HG03521 (cell line): ENCODE data around the gene IQGAP3.
A peak's percentile ranks its signal among the peaks of the same experiment; 100 is the strongest.

Experiments
- ATAC-seq: cut with Tn5 transposase; IDR thresholded peaks from one replicate; pipeline ENCODE4 v1.9.1; 2021; ENCODE audit warnings: mild to moderate bottlenecking, moderate library complexity; ENCODE audit not compliant: unreplicated experiment

The IQGAP3 gene

GRCh38 chr1:156486421-156487344 is 85.7 kb downstream of the IQGAP3 start:
- no peak for ATAC-seq

GRCh38 chr1:156485984-156486383 is 86.4 kb downstream of the IQGAP3 start:
- no peak for ATAC-seq

GRCh38 chr1:156484480-156485058 is 87.8 kb downstream of the IQGAP3 start:
- no peak for ATAC-seq

DNA sequence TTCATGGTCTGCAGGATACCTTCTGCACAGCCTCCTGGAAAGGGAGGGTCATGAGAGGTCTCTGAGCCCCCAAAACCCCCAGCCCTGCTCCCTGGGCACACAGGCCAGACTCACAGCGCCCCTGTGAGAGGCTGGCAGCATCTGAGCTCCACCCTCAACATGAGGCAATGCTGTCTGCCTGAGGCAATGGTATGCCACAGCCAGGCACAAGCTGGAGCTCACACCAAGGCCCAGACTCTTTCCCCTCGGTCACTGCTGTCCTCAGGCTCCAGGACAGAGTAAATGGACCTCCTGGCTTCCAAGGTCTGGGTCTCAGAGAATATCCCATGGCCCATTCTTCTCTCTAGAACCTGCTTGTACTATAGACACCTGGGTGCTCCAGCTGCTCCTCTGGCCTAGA is 89.0 kb downstream of the IQGAP3 start:
- ATAC-seq, result no peak

- no peak for ATAC-seq
These were observed 90.1 kb downstream of the IQGAP3 start for GRCh38 chr1:156482276-156482675.

DNA sequence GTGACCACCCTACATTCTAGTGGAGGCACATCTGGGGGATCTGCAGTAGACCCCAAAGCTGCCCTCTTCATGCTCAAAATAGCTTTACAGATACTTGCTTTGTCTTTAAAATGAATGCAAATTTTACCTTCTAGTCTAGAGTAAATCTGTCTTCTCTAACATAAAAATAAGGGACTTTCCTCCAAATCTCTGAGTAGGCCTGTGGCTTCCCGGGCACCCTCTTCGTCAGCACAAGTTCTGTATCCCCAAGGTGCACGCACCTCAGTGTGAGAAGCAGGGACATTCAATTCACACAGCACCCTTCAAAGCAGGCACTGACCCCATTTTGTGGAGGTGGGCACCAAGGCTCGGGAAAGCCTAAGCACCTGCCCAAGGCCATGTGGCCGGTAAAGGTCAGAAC is 90.8 kb downstream of the IQGAP3 start:
- no peak for ATAC-seq

DNA sequence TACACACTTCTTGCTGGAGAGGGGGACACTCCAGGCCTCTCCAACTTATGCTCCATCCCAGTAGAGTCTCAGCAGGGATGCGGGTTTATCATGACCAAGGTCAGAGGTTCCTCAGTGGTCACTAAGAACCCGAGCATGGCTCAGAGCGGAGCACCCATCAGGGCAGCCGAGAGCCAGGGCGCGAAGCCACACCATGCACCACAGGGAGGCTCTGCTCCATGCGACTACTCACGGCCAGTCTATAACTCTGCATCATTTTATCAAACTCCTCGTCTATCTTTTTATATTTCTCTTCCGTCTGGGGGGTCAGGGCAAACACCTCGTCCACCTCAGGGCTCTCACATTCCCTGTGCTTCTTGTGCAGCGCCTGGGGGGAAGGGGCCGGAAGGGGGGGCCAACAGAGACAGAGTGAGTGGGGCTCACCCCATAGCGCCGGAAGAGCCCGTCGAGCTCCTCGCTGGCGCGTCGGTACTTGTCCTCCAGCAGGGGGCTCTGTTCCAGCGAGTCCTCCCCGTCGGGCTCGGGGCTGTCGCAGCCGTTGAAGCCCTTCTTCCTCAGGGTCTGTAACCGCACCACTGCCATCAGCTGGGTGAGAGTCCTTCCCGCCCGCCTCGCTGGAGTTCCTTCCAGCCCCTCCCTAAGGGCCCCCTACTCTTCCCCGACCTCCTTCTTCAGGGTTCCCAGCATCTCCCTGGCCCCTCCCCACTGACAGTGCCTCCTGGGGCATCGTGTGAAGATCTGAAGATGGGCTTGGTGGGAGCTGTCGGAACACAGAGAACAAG is 91.8 kb downstream of the IQGAP3 start:
- ATAC-seq, result peak; percentile 54

DNA sequence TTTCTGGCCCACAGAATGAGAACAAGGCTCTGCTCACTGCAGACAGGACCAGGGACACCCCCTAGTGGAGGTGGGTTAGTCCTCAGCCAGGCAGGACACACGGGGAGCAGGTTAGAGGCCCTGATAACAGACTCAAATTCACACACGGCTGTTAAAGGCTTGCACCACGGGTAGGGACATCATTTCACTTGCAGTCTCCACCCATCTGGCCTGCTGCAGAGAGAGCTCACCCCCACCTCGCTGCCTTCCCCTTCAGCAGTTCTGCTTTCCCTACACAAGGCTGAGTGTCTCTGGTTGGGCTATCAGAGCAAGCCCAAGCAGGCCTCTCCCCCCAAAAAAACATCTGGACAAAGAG is 92.4 kb downstream of the IQGAP3 start:
- ATAC-seq, result no peak

DNA sequence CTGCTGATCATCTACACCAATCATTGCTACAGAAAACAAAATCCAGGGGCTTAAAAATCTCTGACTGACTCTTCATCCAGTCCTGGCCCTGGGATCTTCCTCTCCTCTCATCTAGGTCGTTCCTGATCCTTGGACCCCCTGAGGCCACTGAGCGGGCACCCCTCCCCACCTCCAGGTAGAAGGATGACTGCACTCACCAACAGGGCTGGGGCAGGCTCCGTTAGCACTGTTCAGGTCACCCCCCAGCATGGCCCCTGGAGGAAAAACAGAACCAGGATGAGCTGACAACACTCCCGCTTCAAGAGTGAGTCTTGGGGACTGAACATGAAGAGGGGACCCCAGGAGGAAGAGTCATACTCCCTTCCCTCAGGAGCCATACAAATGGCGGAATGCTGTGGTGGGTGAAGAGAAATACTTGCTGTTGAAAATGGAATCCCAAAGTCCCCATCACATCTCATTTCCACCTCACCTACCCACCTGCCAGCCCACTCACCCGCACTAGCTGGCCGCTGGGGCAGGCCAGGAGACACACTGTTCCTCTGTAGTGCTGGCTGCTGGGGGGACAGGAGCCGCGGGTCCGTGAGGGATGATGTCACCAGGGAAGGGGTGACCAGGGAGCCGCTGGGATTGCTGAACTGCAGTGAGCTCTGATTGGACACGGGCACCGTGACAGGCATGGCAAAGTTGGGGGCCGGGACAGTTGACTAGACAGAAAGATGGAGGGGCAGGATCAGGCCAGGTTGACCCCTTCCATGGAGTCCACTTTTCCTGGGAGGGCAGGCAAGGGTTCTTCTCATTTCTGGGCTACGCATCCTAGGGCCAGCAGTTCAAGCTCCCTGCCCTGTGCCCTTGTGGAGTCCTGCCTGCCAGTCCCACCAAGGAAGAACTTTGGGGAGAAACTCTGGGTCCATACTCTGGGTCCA is 93.0 kb downstream of the IQGAP3 start:
- ATAC-seq, result no peak

- ATAC-seq, result no peak
These were observed 94.1 kb downstream of the IQGAP3 start for GRCh38 chr1:156478250-156478627.

- ATAC-seq, result no peak
These were observed 94.7 kb downstream of the IQGAP3 start for GRCh38 chr1:156477526-156478249.

- no peak for ATAC-seq
These were observed 95.7 kb downstream of the IQGAP3 start for GRCh38 chr1:156476501-156477298.

DNA sequence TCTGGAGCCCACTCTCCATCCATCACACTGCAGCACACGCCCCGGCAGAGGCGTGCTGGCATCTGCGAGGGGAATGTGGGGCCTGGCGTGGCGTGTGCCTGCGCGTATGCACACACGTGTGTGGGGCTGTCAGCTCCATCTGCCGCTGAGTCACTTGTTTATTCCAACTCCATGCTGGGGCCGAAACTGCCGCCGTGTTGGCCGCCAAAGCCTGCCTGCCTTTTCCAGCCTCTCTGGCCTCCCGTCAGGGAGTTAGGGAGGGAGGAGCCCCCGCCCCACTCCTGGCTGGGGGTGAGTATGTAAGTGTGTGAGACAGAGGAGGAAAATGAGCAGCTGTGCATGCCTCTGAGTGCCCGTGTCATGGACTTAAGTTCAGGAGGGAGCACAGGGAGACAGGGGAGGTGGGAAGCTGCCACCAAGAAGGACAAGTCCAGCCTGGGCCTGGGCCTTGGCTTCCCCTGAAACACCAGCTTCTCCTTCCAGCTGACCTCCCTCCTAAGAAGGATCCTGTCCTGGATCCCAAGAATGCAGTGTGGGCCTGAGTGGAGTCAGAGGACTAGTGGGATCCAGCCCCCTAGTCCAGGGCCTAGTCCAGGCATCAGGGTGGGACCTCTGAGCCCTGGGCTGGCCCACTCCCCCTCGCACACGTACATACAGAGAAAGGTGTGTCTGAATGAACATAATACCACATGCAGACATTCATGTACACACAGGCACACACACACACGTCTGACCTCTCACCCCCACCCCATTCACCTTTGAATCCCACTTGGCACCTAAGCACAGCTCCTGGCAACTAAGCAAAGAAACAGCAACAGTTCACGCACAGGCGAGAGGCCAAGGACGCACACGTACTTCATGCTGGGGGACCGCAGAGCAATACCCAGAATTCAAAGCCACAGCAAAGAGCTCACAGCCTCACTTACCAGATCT is 96.5 kb downstream of the IQGAP3 start:
- ATAC-seq, result no peak
